ENCODE data around the gene PDRG1.

GRCh38 chr20:31908016-31908415, 43.8 kb downstream of the PDRG1 start:
- TF ChIP-seq POLR2A (IDR thresholded peaks at IDR 0.05) (no peak), POLR2AphosphoS5 (IDR thresholded peaks at IDR 0.05) (no peak), CTCF (IDR thresholded peaks at IDR 0.05) (no peak), EP300 (IDR thresholded peaks at IDR 0.05) (no peak)
